Mesothelial cell of epicardium (in vitro differentiated cells): ENCODE results near the gene SELE. TPM values are rescaled to one million over a fixed set of nuclear protein-coding genes. Genes with fewer than 3 reads are reported as not detected.

Experiments used
- DNase-seq, 2 experiments: peaks; one replicate each; pipeline ENCODE4 v3.0.0; 2021; ENCODE audit warnings: low spot score in 2 of 2; ENCODE audit not compliant: unreplicated experiment in 2 of 2
- H3K27ac Mint-ChIP-seq: 2 replicates; pipeline ENCODE4 v1.8.0; 2021; ENCODE audit warnings: mixed read lengths
- H3K27me3 Mint-ChIP-seq: 2 replicates; pipeline ENCODE4 v1.8.0; 2021; ENCODE audit warnings: low read depth, mixed read lengths
- H3K36me3 Mint-ChIP-seq: 2 replicates; pipeline ENCODE4 v1.8.0; 2021; ENCODE audit warnings: mixed read lengths
- H3K4me1 Mint-ChIP-seq: 2 replicates; pipeline ENCODE4 v1.8.0; 2021; ENCODE audit warnings: mixed read lengths
- H3K4me3 Mint-ChIP-seq: 2 replicates; pipeline ENCODE4 v1.8.0; 2021; ENCODE audit warnings: mild to moderate bottlenecking, moderate library complexity, mixed read lengths
- H3K9me3 Mint-ChIP-seq: 2 replicates; pipeline ENCODE4 v1.8.0; 2021; ENCODE audit warnings: mixed read lengths
- CTCF ChIP-seq: fragments of 200-600 bp; sonication (generic); IDR thresholded peaks from one replicate; pipeline ENCODE4 v1.5.0; 2021; ENCODE audit warnings: antibody characterized with exemption; ENCODE audit not compliant: unreplicated experiment
- total RNA-seq: library from RNA; stranded (reverse); gene quantifications from 3 replicates; pipeline ENCODE4 v1.2.1, GENCODE V29; 2021

SELE gene
- total RNA-seq, 1 donor from 2014 or later: 1.3 TPM

GRCh38 chr1:169708647-169709046, 25.2 kb downstream of the SELE start:
- no peak overlapping the region for H3K4me3 Mint-ChIP-seq
- peaks cover 8% of the 10 kb centered on the region for H3K4me1 Mint-ChIP-seq
- peaks cover 14% of the 10 kb centered on the region for H3K9me3 Mint-ChIP-seq
- no peaks in the 10 kb centered on the region for H3K27me3 Mint-ChIP-seq
- no peak for TF ChIP-seq CTCF
- H3K27ac Mint-ChIP-seq: no peak overlapping the region
- peaks cover 3% of the 10 kb centered on the region for H3K36me3 Mint-ChIP-seq
- DNase-seq: no peak

GRCh38 chr1:169707912-169708604, 25.8 kb downstream of the SELE start:
- Mint-ChIP-seq H3K27ac (no peak overlapping the region), H3K36me3 (no peaks in the 10 kb centered on the region), H3K9me3 (peaks cover 8% of the 10 kb centered on the region), H3K27me3 (no peaks in the 10 kb centered on the region), H3K4me3 (no peak overlapping the region), H3K4me1 (peaks cover 8% of the 10 kb centered on the region)
- no peak for TF ChIP-seq CTCF
- DNase-seq: no peak

GRCh38 chr1:169704797-169705196, 29.1 kb downstream of the SELE start:
- H3K27me3 Mint-ChIP-seq: no peaks in the 10 kb centered on the region
- no peaks in the 10 kb centered on the region for H3K36me3 Mint-ChIP-seq
- no peaks in the 10 kb centered on the region for H3K9me3 Mint-ChIP-seq
- TF ChIP-seq CTCF: no peak
- no peak overlapping the region for H3K4me3 Mint-ChIP-seq
- peaks cover 3% of the 10 kb centered on the region for H3K4me1 Mint-ChIP-seq
- no peak overlapping the region for H3K27ac Mint-ChIP-seq
- no peak for DNase-seq

- Mint-ChIP-seq H3K4me1 (peaks cover 3% of the 10 kb centered on the region), H3K36me3 (no peaks in the 10 kb centered on the region), H3K27ac (no peak overlapping the region), H3K27me3 (no peaks in the 10 kb centered on the region), H3K9me3 (no peaks in the 10 kb centered on the region), H3K4me3 (no peak overlapping the region)
- no peak for TF ChIP-seq CTCF
- DNase-seq: no peak
These were observed 32.4 kb downstream of the SELE start for GRCh38 chr1:169701261-169702005.

GRCh38 chr1:169699707-169700106, 34.2 kb downstream of the SELE start:
- Mint-ChIP-seq H3K9me3 (no peaks in the 10 kb centered on the region), H3K36me3 (no peaks in the 10 kb centered on the region), H3K4me3 (no peak overlapping the region), H3K27ac (no peak overlapping the region), H3K27me3 (no peaks in the 10 kb centered on the region), H3K4me1 (peaks cover 3% of the 10 kb centered on the region)
- TF ChIP-seq CTCF: no peak
- no peak for DNase-seq
